Embryonic facial prominence (tissue), 1 donor: ENCODE results near the gene SSBP3.
A peak's percentile ranks its signal among the peaks of the same experiment; 100 is the strongest.

Experiments
- DNase-seq: peaks from one replicate; pipeline ENCODE4 v3.0.0-alpha.2; 2016; ENCODE audit errors: extremely low spot score

SSBP3 gene

DNA sequence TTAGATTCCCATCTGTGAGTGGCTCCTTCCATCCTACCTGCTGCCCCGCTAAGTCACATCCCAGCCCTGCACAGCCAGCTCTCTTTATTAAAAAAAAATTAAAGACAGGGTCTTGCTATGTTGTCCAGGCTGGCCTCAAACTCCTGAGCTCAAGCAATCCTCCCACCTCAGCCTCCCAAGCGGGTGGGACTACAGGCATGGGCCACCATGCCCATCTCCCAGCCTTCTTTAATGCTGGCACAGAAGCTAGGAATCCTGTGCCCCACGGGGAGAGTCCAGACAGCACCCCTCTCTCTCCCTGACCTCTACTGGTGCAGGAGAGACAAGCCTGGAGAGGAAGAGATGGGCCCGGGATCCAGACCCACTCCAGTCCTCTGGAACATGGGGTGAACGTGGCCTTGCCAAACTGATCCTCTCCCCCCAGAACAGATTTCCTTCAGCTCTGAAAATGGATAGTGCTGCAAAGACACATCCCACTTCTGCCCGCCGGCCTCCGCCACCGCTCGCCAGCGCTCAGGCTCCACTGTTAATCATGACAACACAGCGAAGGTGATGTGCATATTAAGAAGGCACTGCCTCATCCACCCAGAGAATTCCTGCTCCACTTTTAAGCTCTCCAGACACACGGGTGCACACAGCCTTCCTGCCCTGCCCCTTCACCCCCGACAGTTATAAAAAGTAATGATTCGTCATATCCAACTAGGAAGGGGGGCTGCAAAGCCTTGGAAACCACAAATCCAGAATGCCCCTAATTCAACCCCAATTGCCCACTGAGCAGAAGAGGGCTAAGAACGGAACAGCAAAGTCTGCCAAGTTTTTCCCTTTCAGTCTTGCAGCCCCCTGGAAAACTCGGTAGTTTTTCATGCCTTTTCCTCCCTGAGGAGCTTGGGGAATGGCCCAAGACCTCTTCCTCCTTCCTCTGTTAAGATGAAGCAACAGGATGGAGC lies 138.1 kb downstream of the SSBP3 start:
- DNase-seq = no peak

DNA sequence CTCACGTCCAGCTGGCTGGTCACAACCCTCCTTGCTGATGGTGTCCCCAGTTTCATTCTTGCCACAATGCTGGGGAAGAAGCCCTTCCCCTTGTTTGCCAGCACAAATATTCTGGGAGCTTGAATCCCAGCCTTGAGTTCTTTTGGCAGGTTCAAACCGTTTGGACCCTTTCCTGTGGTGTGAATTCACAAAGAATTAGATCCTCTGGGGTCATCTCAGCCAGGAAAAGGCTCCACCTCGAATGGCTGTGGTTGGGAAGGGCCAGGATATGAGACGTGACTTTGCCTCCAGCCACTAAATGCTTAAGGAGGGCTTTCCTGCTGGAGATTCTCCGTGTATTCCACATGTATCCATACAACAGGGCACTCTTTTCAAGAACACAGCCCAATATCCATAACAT lies 139.3 kb downstream of the SSBP3 start:
- no peak for DNase-seq

DNA sequence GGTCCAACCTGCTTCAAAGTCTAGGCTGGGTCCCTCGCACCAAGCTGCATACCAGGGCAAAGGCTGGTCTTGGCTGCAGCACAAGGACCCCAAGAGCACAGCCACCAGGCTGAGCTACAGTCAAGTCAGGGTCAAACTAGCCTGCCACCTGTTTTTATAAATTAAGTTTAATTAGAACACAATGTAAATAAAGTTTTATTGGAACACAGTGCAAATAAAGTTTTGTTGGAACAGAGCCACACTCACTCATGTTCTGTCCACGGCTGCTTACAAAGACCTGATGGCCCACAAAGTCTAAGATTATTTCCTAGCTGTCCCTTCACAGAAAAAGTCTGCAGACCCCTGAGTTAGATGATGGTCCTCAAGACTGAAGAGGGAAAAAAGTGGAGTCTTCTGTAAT lies 140.0 kb downstream of the SSBP3 start:
- DNase-seq = no peak

DNA sequence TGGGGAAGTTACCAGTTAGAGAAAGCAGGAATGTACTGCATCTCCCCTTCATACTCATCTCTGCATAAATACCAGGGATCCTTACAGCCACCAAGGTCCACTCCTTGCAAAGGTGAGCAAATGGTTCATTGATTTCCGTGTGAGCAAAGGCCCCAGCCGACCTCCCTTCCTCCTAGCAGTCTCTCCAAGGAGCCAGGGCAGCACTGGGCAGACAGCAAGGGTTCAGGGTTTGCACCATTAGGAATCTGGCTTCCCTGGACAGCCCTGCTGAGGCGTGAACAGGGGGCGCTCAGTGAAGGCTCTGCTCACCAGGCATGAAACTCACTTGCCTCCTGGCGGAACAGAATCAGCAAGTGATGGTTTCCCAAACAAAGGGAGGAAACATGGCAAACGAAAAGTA lies 140.5 kb downstream of the SSBP3 start:
- DNase-seq = no peak

DNA sequence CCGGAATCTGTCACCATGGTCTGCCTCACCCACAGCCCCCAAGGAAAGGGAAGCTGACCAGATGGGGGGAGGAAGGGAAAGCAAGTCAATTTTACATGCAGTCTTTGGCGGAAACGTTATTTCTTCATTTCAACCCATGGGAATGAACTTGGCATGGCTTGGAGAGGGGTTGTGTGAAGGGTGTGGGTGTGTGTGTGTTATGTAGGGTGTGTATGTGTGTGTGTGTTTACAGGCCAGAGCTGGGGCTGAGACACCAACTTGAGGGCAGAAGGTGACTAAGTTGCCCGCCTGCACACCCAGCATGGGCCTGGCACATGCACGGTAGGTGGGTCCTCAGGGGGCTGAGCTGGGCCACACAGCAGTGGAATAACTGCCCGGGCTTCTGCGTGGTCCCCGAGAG lies 141.1 kb downstream of the SSBP3 start:
- no peak for DNase-seq

DNA sequence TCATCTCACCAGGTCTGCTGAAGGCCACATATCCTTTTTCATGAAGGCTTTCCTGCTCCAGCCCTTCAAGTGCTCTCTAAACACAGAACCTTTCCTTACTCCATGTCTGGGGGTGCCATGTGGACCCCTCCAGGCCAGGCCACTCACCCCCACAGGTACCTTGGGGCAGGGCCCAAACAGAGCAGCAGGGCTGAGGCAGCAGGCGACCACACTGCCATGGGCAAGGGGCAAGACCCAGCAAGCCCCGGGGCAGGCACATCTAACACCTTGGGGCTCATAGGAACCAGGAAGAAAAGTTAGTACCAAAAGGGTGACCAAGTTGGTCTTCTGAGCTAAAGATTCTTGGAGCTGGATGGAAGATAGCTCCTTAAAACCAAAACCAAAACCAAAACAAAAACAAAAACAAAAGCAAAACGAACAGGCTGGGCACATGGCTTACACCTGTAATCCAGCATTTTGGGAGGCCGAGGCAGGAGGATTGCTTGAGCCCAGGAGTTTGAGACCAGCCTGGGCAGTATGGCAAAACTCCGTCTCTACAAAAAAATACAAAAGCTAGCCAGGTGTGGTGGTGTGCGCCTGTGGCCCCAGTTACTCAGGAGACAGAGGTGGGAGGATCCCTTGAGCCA lies 142.5 kb downstream of the SSBP3 start:
- DNase-seq = no peak

DNA sequence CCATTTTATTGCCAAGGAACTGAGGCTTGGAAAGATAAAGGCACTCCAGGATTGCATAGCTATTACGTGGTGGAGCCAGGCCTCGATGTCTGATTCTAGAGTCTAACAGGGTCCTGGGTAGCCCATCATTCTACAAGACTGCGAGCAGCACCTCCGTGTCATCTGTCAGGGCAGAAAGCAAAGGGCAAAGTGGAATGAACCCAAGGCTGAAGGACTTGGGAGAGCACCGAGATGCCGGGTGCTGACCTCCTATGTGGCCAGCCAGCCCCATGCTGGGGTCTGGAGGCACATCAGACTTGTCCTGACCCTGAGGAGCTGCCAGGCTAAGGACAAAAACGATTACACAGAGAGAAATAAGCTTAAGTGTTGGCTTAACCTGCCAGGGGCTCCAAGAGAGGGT lies 143.9 kb downstream of the SSBP3 start:
- no peak for DNase-seq

DNA sequence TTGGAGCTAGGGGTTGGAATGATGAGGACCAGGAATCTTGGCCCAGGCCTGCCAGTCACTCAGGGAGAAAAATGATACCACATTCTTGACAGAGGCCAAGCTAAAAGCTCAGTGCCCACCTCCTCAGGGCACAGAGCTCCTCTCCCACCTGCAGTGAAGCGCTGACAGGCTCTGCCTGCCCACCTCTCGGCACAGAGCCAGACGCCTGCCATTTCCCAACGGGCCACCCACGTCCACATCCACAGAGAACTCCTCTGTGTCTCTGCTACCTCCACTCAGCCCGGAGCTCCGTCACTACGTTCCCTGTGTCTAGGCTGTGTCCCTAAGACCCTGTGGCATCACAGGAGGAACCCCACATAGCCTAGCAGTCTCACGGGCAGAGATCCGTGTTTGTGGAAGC lies 145.4 kb downstream of the SSBP3 start:
- no peak for DNase-seq

DNA sequence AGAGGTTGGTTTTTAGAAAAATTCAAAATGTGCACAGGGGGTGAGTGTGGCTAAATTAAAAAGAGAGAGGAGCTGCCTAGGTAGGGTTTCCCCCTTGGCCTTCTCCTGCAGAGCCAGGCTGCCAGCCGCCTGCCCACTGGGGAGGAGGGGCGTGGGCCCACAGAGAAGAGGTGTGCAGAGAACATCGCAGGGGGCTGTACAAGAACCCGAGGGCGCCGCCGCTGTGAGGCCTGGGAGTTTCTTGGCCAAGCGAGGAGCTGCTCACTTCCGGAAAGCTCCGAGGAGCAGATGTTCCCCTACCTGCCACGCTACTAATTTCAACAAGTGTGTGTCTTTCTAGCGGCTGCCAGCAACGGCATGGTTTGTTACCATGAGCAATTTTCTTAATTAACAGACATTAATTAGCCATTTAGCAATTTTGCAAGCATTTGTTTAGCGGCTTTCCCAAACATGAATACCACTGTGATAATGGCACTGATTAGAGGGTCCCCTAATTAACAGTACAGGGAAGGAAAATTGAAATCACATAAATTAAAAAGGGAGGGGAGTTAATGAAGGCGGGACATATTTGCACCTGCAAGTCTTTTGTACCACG lies 146.6 kb downstream of the SSBP3 start:
- no peak for DNase-seq

DNA sequence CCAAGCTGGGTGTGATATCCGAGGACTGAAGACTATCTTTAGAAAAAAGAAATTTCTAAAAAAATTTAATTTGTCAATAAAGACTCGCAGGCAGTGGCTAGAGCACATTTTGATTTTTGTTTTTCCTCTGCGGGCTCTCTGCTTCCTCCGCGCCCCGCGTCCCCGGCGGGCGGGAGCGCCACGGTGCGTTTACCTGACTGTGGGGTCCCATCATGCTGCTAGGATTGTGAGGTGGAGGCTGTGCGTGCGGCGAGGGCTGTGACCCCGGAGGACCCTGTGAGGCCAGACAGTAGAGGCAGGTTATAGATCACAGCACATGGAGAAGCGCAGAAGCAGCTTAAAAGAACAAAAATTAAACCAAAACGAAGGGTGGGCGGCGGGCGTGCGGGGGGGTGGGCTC lies 148.3 kb downstream of the SSBP3 start:
- no peak for DNase-seq

DNA sequence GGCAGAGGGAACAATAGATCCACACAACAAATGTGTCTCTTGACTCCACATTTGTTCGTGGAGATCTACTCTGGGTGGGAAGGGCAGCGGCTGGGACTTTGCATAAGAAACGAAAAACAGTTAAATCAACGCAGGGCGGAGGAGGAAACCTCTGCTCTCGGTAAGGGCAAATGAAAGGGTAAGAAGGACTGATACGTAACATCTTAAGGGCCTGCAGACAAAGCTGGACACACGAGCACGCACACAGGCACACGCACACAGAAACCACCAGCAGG lies 148.9 kb downstream of the SSBP3 start:
- DNase-seq = no peak

DNA sequence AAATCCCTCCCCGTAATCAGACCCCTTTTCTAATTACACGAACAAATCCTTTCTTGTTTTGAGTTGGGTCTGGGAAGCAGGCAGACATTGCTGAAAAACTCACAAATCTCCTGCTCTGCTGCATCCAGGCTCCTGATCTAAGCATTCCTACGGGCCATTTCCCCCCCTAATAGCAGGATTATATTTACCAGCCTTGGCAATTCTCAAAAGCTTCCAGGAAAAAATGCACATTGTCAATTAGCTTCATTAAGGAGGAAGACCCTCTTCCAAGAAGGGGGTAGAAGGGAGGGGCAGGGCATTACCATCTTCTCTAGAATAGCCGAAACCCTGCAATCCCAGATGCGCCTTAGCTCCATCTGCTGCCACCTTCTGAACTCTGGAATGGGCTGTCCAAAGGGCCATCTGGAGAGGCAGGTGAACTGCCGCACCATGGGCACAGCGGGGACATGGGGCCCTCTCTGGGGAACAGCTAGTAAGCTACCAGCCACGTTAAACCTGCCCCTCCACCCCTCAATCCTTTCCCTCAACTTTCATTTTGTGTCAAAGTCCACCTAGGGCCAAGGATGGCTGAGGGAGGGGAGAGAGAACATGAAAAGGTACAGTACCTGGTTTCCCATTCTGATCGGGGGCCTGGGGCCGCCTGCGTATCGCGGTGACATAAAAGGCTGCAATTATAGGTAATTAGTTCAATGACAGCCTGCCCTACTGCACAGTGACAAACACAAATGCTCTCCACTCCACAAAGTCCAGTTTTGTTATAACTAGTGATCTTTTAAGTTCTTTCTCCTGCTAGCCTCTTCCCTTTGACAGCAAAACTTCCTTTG lies 149.5 kb downstream of the SSBP3 start:
- peak; percentile 22 for DNase-seq

DNA sequence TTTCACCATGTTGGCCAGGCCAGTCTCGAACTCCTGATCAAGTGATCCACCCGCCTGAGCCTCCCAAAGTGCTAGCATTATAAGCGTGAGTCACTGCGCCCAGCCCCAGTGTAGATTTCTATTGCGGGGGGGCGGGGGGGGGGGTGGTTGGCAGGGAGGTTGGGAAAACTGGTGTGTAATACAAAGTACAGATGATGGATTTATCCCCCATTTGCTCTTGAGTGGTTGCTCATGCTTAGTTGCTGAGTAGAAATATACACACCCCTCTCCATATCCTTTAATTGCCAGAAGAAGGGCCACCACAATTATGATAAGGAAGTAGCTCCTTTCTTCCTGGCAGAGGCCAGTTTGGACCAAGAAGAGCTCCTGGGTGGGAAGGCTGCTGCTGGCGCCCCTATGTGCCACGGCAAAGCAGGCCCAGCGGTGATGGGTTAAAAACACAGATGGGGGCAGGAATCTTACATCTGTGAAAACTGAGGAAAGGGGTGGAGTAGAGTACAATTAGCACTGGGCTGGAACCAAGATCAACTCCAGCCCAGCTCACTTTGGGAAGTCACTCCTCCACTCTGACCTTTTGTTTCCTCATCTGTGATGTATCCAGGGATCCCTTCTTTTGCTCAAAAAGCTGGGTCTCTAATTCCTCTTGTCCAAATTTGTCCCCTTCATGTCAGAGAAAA lies 151.0 kb downstream of the SSBP3 start:
- DNase-seq = no peak

DNA sequence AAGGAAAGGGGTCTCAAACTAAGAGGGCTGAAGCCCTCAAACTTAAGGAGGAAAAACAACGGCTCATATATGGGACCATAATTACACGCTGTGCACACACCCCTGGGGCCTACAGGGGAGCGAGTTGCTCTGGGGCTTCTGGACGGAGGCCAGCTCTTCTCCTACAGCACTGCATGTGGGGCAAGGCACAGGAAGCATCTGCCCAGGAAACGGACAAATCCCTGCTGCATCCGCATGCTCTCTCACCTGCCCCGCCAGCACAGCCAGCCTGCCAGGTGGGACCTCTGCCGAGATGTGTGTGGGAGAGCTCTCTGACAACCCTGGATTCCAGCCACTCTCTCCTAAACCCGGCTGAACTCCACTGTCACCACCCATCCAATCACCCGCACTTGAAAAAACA lies 152.1 kb downstream of the SSBP3 start:
- no peak for DNase-seq

DNA sequence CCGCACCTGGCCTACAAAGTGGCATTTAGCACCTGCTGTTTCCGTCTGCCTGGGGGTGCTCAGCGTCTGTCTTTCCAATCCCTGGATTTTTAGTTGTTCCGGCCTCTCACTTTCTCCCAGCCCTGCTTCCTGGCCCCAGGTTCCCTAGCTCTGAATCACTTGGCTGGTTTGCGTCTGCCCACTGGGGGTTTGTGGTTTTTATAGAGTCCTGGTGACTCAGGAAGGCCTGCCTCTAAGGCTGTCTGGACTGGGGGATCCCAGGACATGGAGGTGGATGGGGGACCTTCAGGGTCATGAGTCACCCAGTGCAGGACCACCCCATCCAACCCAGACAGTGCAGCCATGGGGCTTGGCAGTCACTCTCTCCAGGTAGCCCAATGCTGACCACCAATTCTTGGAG lies 152.7 kb downstream of the SSBP3 start:
- DNase-seq = no peak

DNA sequence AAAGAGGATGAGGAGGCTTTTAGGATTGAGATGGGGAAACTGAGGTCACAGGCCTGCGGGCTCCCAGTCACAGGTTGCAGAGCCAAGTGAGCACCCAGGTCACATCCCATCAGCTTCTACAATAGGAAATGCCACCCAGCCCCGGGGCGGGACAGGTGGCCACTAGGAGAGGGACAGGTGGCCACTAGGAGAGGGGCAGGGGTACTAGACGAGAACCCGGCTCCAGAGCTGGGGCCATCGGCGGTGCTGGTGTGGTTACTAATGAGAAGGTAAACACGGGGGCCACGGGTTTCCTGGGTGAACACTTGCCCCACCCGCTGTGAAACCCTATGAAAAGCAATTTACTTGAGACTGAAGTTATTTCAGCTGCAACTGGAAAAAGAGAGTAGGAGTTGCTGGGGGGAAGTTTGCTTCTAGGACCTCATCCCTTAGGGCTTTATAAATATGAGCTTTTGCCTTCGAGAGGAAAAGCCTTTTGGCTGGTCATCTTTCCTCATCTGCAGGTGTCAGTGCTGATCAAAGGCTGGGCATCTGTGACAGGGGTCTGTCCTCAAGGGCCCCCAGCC lies 153.7 kb downstream of the SSBP3 start:
- no peak for DNase-seq

DNA sequence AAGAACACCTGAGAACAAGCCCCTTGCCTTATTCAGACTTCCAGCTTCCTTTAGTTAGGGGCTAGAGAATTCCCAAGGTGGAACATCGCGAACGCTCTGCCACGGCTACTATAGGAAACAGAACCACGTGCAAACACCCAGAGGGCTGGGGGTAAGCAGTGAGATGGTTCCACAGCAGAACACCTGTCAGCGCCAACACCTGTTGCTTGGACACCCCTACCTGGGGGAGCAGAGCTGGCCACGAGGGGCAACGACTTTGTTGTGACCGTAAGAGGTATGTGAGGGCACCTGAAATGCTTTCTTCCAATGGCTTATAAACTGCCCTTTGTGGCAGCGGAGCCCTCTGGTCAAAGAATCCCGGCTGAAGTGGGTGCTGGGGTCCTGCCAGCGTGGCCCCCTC lies 155.5 kb downstream of the SSBP3 start:
- no peak for DNase-seq

DNA sequence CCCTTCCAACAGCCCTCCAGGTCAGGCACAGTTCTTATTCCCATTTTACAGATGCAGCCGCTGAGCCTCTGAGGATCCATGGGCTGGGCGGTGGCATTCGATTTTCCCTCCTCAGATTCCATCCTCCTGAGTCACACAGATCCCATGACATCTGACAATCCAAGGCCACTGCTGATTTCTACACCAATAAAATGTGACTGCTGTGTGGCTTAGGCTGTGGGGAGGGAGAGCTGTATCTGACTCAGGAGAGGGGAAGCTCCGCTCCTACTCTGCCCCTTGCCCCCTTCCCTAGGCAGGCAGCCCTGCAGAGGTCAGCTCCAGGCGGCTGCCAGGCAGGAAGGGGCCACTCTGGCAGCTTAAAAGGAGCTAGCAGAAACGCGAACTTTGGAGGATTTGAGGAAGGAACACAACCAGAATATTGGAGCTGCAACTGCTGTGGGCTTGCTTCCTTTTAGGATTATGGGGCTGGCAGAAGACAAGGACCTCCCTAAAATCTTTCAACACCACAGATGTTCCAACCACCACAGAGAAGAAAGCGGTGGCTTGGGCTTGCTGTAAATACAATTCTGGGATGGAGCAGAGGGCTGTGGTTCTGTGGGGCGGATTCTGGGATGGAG lies 156.3 kb downstream of the SSBP3 start:
- peak; percentile 30 for DNase-seq

DNA sequence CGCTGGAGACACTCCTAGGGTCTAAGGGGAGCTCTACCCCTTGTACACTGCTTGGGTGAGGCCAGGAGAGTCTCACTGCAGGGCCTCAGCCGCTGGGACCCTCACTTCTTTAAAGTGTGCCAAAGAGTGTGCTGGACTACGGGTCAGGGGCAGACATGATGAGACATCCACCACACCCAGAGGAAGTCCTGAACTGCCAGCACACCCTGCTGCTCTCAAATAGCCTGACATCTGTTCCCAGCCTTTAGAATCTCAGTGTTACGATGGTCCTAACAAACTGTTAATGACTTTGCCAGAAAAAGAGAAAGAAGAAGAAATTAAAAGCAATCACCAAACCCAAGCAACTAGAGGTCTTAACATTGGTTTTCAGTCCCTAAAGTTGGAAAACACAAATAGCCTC lies 157.2 kb downstream of the SSBP3 start:
- no peak for DNase-seq

DNA sequence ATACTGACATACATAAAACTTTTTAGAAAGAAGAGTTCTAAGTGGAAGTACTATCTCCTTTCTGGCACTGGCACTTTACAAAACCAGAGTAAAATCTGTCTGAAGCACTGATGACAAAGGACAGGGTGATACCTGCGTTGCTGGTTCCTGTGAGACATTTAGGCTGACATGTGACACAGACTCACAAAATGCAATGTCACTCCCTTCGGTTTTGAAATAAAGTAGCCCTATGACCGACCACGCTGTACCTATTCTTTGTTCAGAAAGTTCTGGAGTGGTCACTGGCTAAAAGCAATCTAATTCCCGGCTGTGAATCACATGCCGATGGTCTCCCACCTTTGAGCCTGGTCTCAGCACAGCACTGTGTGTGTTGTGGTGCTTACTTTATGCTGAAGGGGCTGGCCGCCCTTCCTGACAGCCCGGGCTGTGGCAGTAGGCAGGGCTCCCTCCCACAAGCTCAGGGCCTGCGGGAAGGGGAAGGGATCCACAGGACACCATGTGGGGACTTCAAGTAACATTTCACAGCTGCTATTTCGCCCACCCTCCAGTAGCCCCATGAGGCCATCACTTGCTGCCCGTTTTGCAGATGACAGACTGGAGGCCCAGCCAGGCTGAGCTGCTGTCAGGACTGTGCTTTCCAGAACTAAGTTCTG lies 158.2 kb downstream of the SSBP3 start:
- DNase-seq = no peak
